ENCODE results near the gene CASR.

DNA sequence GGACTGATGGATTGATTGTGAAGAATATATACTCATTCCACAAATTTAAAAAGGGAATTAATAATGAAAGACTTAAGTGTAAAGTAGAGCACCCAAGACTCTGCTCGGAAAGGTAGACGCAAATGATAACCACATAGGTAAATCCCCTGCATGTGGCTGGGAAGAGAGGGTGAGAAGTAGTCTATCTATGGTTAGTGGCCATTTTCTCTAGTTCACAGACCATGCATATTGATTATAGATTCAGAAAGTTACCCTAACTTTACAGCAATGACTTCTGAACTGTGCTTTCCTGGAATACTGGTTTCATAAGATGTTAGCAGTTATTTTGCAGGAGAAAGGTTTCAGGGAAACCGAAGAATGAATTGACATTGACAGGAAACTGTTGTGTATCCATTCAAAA lies 51.7 kb downstream of the CASR start:
- TF ChIP-seq CTCF (IDR thresholded peaks at IDR 0.05; ENCODE audit: low read depth, low read length) (no peak), MYC (IDR thresholded peaks at IDR 0.05; ENCODE audit: low read depth, low read length) (no peak)
